Thoracic aorta (tissue), 2 donors: ENCODE results near the gene PPP2R5D. TPM values are rescaled to one million over a fixed set of nuclear protein-coding genes. Genes with fewer than 3 reads are reported as not detected.
"Not testable (repeated sequence)": the region's sequence is repeated elsewhere in the genome, so short reads cannot be mapped to it uniquely, and the experiment has no call there.

Source experiments
- ATAC-seq: fragments of 150-250 bp; one replicate; pipeline ENCODE4 v1.8.0; 2017; ENCODE audit warnings: low read depth; ENCODE audit not compliant: insufficient number of reproducible peaks, low FRiP score
- DNase-seq: peaks from one replicate; pipeline ENCODE4 v3.0.0-alpha.2; 2020; ENCODE audit warnings: low spot score
- H3K27ac ChIP-seq, 2 donors: fragments of 200-600 bp; sonication (generic); 1 replicate in 1 of 2; 2 replicates in 1 of 2; pipeline ENCODE4 v1.5.1; 2016; ENCODE audit warnings: mild to moderate bottlenecking in 2 of 2, moderate library complexity in 2 of 2
- H3K27me3 ChIP-seq: fragments of 200-600 bp; sonication (generic); replicated peaks from 2 replicates; pipeline ENCODE4 v1.6.0; 2016; ENCODE audit warnings: mild to moderate bottlenecking; ENCODE audit not compliant: insufficient read depth
- H3K36me3 ChIP-seq: fragments of 200-600 bp; sonication (generic); one replicate; pipeline ENCODE4 v1.5.1; 2016
- H3K4me1 ChIP-seq, 2 donors: fragments of 200-600 bp; sonication (generic); 1 replicate in 1 of 2; 2 replicates in 1 of 2; pipeline versions ENCODE4 v1.5.1 to v1.6.0; 2016; ENCODE audit warnings: low read depth in 2 of 2, mild to moderate bottlenecking in 1 of 2; ENCODE audit not compliant: control insufficient read depth in 1 of 2
- H3K4me3 ChIP-seq: fragments of 200-600 bp; sonication (generic); 2 replicates; pipeline ENCODE4 v1.5.1; 2016; ENCODE audit warnings: mild to moderate bottlenecking
- H3K9me3 ChIP-seq: fragments of 200-600 bp; sonication (generic); 2 replicates; pipeline ENCODE4 v1.5.1; 2016
- total RNA-seq, 2 donors: library from RNA; depleted of rRNA; stranded (reverse); fragments of >200 nt; gene quantifications; one replicate each; pipeline versions ENCODE4 v1.1.0 to v1.2.3, GENCODE V29; 2016
- TF ChIP-seq, protein P1 (sequence below): fragments of 200-600 bp; sonication (generic); IDR thresholded peaks from one replicate; pipeline ENCODE4 v1.5.1; 2019; ENCODE audit warnings: antibody characterized with exemption

The PPP2R5D gene
- total RNA-seq, 2 donors from 2014 or later: 20.1 to 37.1 TPM

DNA sequence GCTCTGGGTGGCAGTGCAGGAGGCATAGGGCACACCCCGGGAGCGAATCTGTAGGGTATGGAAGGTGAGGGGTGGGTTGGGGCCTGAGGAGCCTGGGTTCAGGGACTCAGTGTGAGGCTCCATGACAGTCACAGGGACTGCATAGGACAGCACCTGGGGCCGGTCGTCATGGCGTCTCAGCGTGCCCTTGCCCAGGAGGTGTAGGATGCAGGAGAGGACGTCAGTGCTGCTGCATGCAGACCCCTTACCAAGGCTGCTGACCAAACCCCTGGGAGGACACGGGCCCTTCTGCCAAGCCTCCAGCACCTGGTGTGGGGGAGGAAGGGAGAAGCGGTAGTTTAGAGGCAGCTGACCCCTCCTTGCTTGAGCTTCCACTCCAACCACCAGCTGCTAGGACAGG, 53.3 kb downstream of the PPP2R5D start:
- Histone ChIP-seq H3K9me3 (no peaks in the 10 kb centered on the region), H3K4me1 (no peaks in the 10 kb centered on the region), H3K27ac (no peak overlapping the region), H3K36me3 (peaks cover 35% of the 10 kb centered on the region), H3K27me3 (no peaks in the 10 kb centered on the region), H3K4me3 (no peak overlapping the region)
- ATAC-seq (no peak), DNase-seq (no peak)
- TF ChIP-seq, protein P1, sequence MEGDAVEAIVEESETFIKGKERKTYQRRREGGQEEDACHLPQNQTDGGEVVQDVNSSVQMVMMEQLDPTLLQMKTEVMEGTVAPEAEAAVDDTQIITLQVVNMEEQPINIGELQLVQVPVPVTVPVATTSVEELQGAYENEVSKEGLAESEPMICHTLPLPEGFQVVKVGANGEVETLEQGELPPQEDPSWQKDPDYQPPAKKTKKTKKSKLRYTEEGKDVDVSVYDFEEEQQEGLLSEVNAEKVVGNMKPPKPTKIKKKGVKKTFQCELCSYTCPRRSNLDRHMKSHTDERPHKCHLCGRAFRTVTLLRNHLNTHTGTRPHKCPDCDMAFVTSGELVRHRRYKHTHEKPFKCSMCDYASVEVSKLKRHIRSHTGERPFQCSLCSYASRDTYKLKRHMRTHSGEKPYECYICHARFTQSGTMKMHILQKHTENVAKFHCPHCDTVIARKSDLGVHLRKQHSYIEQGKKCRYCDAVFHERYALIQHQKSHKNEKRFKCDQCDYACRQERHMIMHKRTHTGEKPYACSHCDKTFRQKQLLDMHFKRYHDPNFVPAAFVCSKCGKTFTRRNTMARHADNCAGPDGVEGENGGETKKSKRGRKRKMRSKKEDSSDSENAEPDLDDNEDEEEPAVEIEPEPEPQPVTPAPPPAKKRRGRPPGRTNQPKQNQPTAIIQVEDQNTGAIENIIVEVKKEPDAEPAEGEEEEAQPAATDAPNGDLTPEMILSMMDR: no peak

DNA sequence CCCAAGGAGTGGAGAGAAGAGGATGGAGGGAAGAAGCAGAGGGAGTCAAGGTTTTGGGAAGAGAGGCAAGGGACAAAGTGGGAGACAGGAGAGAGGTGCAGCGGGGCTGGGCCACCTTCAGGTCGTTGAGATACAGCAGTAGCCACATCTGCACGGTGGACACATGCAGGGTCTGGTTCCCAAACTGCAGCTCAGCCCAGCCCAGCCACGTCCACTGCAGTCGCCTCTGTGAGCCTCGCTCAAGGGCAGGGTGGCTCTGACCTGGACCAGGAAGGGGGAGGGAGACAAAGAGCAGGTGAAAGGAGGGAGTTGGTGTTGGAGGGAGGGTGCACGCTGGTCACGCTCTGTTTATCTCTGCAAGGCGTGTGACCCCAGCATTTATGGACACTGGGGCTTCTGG, 54.4 kb downstream of the PPP2R5D start:
- peaks cover 44% of the 10 kb centered on the region for H3K36me3 ChIP-seq

GRCh38 chr6:43040542-43041257, 56.3 kb downstream of the PPP2R5D start:
- Histone ChIP-seq H3K4me3 (no peak overlapping the region), H3K27ac (no peak overlapping the region), H3K9me3 (no peaks in the 10 kb centered on the region), H3K36me3 (peaks cover 45% of the 10 kb centered on the region), H3K4me1 (no peaks in the 10 kb centered on the region), H3K27me3 (no peaks in the 10 kb centered on the region)
- ATAC-seq: no peak
- no peak for DNase-seq
- TF ChIP-seq, protein P1: no peak

More for the DNA sequence above, 54.4 kb downstream of the PPP2R5D start:
- H3K27me3 ChIP-seq: no peaks in the 10 kb centered on the region
- ATAC-seq (no peak), DNase-seq (no peak)
- TF ChIP-seq, protein P1: no peak
- no peaks in the 10 kb centered on the region for H3K4me1 ChIP-seq
- no peak overlapping the region for H3K4me3 ChIP-seq
- no peak overlapping the region for H3K27ac ChIP-seq
- H3K9me3 ChIP-seq: no peaks in the 10 kb centered on the region

GRCh38 chr6:43041475-43041874, 57.1 kb downstream of the PPP2R5D start:
- not testable (repeated sequence) for H3K27me3 ChIP-seq, H3K9me3 ChIP-seq, H3K4me1 ChIP-seq, ATAC-seq, H3K27ac ChIP-seq, H3K4me3 ChIP-seq, DNase-seq
- H3K36me3 ChIP-seq: peaks cover 48% of the 10 kb centered on the region

GRCh38 chr6:43043310-43043709, 58.9 kb downstream of the PPP2R5D start:
- no peaks in the 10 kb centered on the region for H3K27me3 ChIP-seq
- H3K27ac ChIP-seq: no peak overlapping the region
- H3K9me3 ChIP-seq: no peaks in the 10 kb centered on the region
- TF ChIP-seq, protein P1: no peak
- DNase-seq (no peak), ATAC-seq (no peak)
- H3K4me3 ChIP-seq: no peak overlapping the region
- H3K36me3 ChIP-seq: peaks cover 32% of the 10 kb centered on the region
- no peaks in the 10 kb centered on the region for H3K4me1 ChIP-seq
